HepG2 (cell line): ENCODE measurements around the gene MYPN.

Experiments used
- ARNT ChIP-seq: fragments of 450-650 bp; IDR thresholded peaks from 2 replicates; pipeline ENCODE4 v1.6.1; 2017
- CBFB ChIP-seq: sonication (generic); formaldehyde crosslinking; IDR thresholded peaks from 2 replicates; pipeline ENCODE4 v1.4.0; 2020; ENCODE audit warnings: missing genetic modification reagents
- CTCF ChIP-seq: sonication (generic); formaldehyde crosslinking; IDR thresholded peaks from 2 replicates; pipeline ENCODE4 v1.5.0; 2020; ENCODE audit warnings: mild to moderate bottlenecking, missing genetic modification reagents, moderate library complexity
- EZH2 ChIP-seq: conservative IDR thresholded peaks from 2 replicates; pipeline ENCODE4 v1.6.1; 2012; ENCODE audit warnings: mild to moderate bottlenecking, low read depth, low read length, moderate library complexity
- IRF2 ChIP-seq: IDR thresholded peaks from 2 replicates; pipeline ENCODE4 v1.6.1; 2018; ENCODE audit warnings: missing genetic modification reagents, missing compliant biosample characterization
- MAFF ChIP-seq: IDR thresholded peaks from 2 replicates; pipeline ENCODE4 v1.6.1; 2011; ENCODE audit warnings: low read depth, low read length, improper control_type of control experiment
- MEIS2 ChIP-seq: sonication (generic); formaldehyde crosslinking; IDR thresholded peaks from 2 replicates; pipeline ENCODE4 v1.9.0; 2021; ENCODE audit warnings: mild to moderate bottlenecking, missing genetic modification reagents
- TBP ChIP-seq: sonication (generic); formaldehyde crosslinking; IDR thresholded peaks from 2 replicates; pipeline ENCODE4 v1.5.0; 2020; ENCODE audit warnings: missing genetic modification reagents
- TRIM22 ChIP-seq: fragments of 450-650 bp; IDR thresholded peaks from 2 replicates; pipeline ENCODE4 v1.6.1; 2017
- ZNF512B ChIP-seq: sonication (generic); formaldehyde crosslinking; IDR thresholded peaks from 2 replicates; pipeline ENCODE4 v1.5.1; 2020; ENCODE audit warnings: missing genetic modification reagents, mild to moderate bottlenecking, borderline replicate concordance
- TF ChIP-seq, protein P1 (sequence below): sonication (generic); formaldehyde crosslinking; IDR thresholded peaks from 2 replicates; pipeline ENCODE4 v1.4.0; 2020; ENCODE audit warnings: low read depth, mild to moderate bottlenecking, missing genetic modification reagents
- TF ChIP-seq, protein P2 (sequence below): sonication (generic); formaldehyde crosslinking; IDR thresholded peaks from 2 replicates; pipeline ENCODE4 v1.8.1; 2023; ENCODE audit warnings: mild to moderate bottlenecking, inconsistent platforms, moderate library complexity, missing genetic modification reagents, borderline replicate concordance

GRCh38 chr10:68132391-68132790, 23.1 kb downstream of the MYPN start:
- TF ChIP-seq ZNF512B (CRISPR knock-in tag), result no peak
- no peak for TF ChIP-seq MEIS2 (CRISPR knock-in tag)
- no peak for TF ChIP-seq IRF2 (CRISPR knock-in tag)
- no peak for TF ChIP-seq CTCF
- TF ChIP-seq, protein P1, sequence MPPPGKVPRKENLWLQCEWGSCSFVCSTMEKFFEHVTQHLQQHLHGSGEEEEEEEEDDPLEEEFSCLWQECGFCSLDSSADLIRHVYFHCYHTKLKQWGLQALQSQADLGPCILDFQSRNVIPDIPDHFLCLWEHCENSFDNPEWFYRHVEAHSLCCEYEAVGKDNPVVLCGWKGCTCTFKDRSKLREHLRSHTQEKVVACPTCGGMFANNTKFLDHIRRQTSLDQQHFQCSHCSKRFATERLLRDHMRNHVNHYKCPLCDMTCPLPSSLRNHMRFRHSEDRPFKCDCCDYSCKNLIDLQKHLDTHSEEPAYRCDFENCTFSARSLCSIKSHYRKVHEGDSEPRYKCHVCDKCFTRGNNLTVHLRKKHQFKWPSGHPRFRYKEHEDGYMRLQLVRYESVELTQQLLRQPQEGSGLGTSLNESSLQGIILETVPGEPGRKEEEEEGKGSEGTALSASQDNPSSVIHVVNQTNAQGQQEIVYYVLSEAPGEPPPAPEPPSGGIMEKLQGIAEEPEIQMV (CRISPR knock-in tag), result no peak
- no peak for TF ChIP-seq TRIM22
- TF ChIP-seq CBFB (CRISPR knock-in tag), result no peak
- TF ChIP-seq EZH2, result no peak
- TF ChIP-seq TBP (CRISPR knock-in tag), result no peak
- TF ChIP-seq, protein P2, sequence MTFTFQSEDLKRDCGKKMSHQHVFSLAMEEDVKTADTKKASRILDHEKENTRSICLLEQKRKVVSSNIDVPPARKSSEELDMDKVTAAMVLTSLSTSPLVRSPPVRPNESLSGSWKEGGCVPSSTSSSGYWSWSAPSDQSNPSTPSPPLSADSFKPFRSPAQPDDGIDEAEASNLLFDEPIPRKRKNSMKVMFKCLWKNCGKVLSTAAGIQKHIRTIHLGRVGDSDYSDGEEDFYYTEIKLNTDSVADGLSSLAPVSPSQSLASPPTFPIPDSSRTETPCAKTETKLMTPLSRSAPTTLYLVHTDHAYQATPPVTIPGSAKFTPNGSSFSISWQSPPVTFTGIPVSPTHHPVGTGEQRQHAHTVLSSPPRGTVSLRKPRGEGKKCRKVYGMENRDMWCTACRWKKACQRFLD (CRISPR knock-in tag), result no peak
- TF ChIP-seq MAFF, result no peak
- TF ChIP-seq ARNT, result no peak
